IPS-15b (cell line): Measurements from ENCODE around the gene MYO1B.

Experiments used
- H3K27me3 ChIP-seq: one replicate; pipeline ENCODE4 v1.6.1; 2013; ENCODE audit warnings: low read length; ENCODE audit not compliant: control insufficient read depth, insufficient read depth
- H3K36me3 ChIP-seq: one replicate; pipeline ENCODE4 v1.6.1; 2013; ENCODE audit warnings: low read length; ENCODE audit not compliant: control insufficient read depth, insufficient read depth
- H3K4me1 ChIP-seq: one replicate; pipeline ENCODE4 v1.6.1; 2013; ENCODE audit warnings: mild to moderate bottlenecking, low read length; ENCODE audit not compliant: control insufficient read depth, insufficient read depth
- H3K4me3 ChIP-seq: one replicate; pipeline ENCODE4 v1.5.1; 2013; ENCODE audit warnings: low read depth, low read length
- H3K9ac ChIP-seq: one replicate; pipeline ENCODE4 v1.6.1; 2013; ENCODE audit warnings: low read depth, mild to moderate bottlenecking, low read length
- H3K9me3 ChIP-seq: one replicate; pipeline ENCODE4 v1.6.1; 2013; ENCODE audit warnings: mild to moderate bottlenecking, low read length; ENCODE audit not compliant: control insufficient read depth, insufficient read depth

The MYO1B gene

DNA sequence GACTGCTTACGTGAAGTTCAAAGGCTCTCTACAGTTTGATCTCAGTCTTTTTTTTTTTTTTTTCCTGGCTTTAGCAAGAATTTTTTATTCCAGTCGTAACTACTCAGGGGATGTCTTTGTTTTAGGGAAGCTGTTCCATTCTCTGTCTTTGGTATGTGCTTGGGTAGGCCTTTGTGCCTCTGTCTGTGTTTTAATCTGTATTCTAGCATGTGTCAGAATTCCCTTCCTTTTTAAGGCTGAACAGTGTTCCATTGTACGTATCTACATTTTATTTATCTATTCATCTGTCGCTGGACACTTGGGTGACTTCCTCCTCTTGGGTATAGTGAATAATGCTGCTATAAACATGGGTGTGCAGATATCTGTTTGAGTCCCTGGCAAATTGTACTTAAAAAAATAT lies 42.6 kb downstream of the MYO1B start:
- Histone ChIP-seq H3K9ac (no peak overlapping the region), H3K9me3 (no peaks in the 10 kb centered on the region), H3K27me3 (no peaks in the 10 kb centered on the region), H3K4me3 (no peak overlapping the region), H3K36me3 (no peaks in the 10 kb centered on the region), H3K4me1 (peaks cover 4% of the 10 kb centered on the region)

DNA sequence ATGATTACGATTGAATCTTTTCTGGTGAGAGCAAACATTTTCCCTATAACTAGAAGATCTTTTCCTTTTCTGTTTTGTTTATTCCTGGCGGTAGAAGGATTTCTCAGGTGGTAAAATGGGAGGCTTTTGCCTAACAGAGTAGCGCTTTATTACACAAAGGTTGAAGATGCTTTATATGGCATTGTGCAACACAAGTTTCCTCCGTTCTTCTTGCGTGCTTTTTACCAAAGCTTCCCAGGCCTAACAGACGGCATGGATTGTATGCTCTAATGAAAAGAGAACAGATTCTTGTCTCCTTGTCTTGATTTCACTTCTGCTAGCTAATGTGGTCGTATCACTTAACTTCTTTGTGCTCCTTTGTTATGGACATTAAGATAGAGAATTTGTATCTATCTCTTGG lies 43.8 kb downstream of the MYO1B start:
- H3K36me3 ChIP-seq = no peaks in the 10 kb centered on the region

DNA sequence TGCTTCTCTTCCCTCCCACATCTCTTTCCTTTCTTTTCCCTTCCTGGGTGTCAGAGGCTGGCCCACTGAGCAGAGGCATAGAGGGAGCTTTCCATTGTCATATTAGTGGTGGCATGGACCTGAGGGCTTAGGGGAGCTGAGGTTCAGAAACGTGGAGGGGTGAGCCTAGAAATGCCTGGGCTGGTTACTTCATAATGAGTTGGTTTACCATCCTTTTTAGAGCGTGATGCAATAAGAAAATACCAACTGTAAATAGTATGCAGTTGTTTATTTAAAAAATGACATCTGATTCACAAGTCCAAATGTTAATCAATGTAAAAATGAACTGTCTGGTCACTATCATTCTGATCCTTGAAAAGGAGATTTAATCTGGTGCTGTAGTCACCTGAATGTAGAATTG lies 46.3 kb downstream of the MYO1B start:
- H3K9ac ChIP-seq = no peak overlapping the region
- no peak overlapping the region for H3K4me3 ChIP-seq
- H3K36me3 ChIP-seq = no peaks in the 10 kb centered on the region
- H3K27me3 ChIP-seq = no peaks in the 10 kb centered on the region
- no peaks in the 10 kb centered on the region for H3K9me3 ChIP-seq
- H3K4me1 ChIP-seq = peaks cover 4% of the 10 kb centered on the region

More for the DNA sequence above, 43.8 kb downstream of the MYO1B start:
- Histone ChIP-seq H3K27me3 (no peaks in the 10 kb centered on the region), H3K9me3 (no peaks in the 10 kb centered on the region), H3K4me3 (no peak overlapping the region), H3K4me1 (peaks cover 4% of the 10 kb centered on the region), H3K9ac (no peak overlapping the region)

DNA sequence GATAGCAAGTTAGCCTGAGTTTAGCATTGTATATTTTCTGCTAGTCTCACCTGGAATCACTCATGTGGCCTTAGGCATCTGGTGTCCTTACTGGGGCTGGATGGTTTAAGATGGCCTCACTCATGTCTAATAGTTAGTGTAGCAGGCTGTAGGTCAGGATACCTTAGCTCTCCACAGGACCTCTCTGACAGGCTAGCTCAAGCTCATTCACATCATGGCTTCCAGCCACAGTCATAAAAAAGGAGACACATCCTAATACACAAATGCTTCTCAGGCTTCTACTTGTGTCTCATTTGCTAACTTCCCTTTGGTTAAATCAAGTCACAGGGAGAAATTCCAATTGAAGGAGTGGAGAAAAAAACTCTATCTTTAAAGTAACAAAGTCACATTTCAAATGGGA lies 47.7 kb downstream of the MYO1B start:
- Histone ChIP-seq H3K4me3 (no peak overlapping the region), H3K27me3 (no peaks in the 10 kb centered on the region), H3K9ac (no peak overlapping the region), H3K9me3 (no peaks in the 10 kb centered on the region), H3K36me3 (no peaks in the 10 kb centered on the region), H3K4me1 (peaks cover 4% of the 10 kb centered on the region)

DNA sequence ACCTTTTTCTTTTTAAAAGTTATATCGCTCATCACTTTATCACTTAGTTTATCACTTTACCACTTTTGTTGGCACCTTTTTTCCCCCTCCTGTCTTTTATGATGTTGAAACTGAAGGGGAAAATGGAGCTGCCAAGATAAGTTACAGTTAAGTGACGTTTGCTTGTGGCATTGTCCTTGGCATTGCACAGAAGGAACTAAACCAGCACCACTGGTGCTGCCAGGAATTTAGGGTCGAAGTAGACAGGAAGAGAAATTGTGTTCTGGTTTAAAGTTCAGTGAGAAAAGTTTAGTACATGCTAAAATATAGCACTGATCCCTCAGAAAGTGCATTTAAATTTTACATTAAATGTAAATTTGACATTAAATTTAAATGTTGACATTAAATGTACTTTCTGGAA lies 49.9 kb downstream of the MYO1B start:
- H3K9me3 ChIP-seq = no peaks in the 10 kb centered on the region
- no peaks in the 10 kb centered on the region for H3K27me3 ChIP-seq
- peaks cover 4% of the 10 kb centered on the region for H3K4me1 ChIP-seq
- no peak overlapping the region for H3K9ac ChIP-seq
- no peak overlapping the region for H3K4me3 ChIP-seq
- H3K36me3 ChIP-seq = no peaks in the 10 kb centered on the region

DNA sequence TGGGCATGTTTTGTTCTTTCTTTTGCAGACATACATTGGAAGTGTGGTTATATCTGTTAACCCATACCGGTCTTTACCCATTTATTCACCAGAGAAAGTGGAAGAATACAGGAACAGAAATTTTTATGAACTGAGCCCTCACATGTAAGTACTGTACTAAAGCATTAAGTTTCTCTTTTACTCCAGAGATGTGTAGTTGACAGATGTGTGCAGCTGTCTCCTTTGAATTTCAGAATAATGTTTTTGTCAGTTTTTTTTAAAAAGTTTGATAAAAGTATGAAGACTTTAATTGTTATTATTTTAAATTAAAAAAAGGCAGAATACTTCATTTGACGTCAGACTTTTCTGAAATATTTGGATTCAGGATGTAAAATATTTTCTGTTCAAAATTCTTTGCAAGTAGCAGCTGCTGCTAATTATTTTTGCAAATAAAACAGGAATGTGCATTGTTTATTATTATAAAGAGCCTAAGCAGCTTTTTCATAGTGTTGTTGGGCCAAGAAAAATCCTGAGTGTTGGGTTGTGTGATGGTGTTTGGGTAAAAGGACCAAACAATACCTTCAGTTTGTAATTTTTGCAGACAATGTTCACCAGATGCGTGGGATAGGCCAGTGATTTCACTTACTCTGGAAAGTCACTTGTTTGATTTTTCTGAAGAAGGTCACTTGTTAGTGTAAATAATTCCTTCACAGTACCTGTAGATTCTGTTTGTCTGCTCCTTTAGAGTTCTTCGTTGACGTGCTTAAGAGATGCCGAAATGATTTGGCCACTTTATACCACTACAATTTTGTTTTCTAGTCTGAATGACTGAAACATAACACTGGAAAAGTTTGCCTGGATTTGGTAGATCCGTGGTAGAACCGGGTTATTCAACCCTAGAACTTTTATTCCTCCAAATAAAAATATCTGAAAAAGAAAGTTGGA lies 51.1 kb downstream of the MYO1B start:
- no peaks in the 10 kb centered on the region for H3K4me1 ChIP-seq
- no peaks in the 10 kb centered on the region for H3K27me3 ChIP-seq
- no peak overlapping the region for H3K9ac ChIP-seq
- no peaks in the 10 kb centered on the region for H3K9me3 ChIP-seq
- H3K4me3 ChIP-seq = no peak overlapping the region
- H3K36me3 ChIP-seq = no peaks in the 10 kb centered on the region

DNA sequence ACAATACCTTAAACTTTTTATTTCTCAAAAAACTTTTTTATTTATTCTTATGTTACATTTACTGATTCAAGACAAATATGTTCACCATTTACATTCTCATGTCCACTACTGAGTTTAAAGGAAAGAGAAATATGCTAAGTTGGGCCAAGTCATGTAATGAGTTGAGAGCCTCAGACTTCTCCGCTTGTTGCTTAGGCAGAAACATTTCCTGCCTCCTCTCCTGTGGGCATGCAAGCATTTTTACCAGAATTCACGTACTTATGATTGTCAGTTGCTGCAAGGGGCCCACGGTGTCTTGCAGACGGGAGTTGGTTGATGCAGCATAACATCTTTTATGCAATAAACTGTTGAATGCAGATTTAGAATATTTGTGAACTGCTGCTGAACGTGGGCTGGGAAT lies 51.8 kb downstream of the MYO1B start:
- H3K4me3 ChIP-seq = no peak overlapping the region
- no peak overlapping the region for H3K9ac ChIP-seq
- no peaks in the 10 kb centered on the region for H3K36me3 ChIP-seq
- no peaks in the 10 kb centered on the region for H3K27me3 ChIP-seq
- H3K9me3 ChIP-seq = no peaks in the 10 kb centered on the region
- no peaks in the 10 kb centered on the region for H3K4me1 ChIP-seq

DNA sequence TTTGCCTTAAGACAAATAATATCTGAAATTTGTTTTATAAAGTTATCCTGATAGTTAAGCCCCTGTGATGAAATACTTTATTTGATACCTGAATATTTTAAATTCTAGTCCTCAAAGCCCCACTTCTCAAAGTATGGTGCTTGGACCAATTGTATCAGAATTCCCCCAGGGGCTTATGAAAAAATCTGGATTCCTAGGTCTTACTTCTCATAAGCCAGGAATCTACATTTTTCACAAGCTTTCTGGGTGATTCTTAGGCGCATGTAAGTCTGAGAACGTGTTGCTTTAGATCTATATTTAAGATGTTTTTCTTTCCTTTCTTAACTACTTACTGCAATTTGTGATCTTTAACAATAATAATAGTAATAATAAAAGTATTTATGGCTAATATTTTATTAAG lies 53.1 kb downstream of the MYO1B start:
- H3K27me3 ChIP-seq = no peaks in the 10 kb centered on the region
- H3K4me1 ChIP-seq = no peaks in the 10 kb centered on the region

DNA sequence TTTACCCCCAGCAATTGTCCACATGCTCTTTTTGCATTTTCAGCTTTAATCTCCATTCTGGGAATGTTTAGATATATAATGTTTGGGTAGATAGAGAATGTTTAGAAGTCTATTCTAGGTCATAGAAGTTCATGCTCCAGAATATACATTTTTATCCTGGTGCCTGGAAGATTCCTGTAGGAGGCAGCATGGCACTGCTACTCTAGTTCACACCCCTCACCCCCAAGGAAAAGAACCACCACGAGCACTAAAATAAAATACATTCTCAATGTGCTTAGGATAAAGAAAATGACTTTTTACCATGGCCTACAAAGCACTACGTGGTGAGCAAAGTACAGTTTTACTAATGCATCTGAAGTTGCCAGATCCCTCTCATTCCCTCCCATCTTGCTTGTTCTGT lies 53.8 kb downstream of the MYO1B start:
- Histone ChIP-seq H3K9me3 (no peaks in the 10 kb centered on the region), H3K36me3 (no peaks in the 10 kb centered on the region), H3K9ac (no peak overlapping the region), H3K4me1 (no peaks in the 10 kb centered on the region), H3K27me3 (no peaks in the 10 kb centered on the region), H3K4me3 (no peak overlapping the region)

More for the DNA sequence above, 53.1 kb downstream of the MYO1B start:
- Histone ChIP-seq H3K9me3 (no peaks in the 10 kb centered on the region), H3K4me3 (no peak overlapping the region), H3K36me3 (no peaks in the 10 kb centered on the region), H3K9ac (no peak overlapping the region)

DNA sequence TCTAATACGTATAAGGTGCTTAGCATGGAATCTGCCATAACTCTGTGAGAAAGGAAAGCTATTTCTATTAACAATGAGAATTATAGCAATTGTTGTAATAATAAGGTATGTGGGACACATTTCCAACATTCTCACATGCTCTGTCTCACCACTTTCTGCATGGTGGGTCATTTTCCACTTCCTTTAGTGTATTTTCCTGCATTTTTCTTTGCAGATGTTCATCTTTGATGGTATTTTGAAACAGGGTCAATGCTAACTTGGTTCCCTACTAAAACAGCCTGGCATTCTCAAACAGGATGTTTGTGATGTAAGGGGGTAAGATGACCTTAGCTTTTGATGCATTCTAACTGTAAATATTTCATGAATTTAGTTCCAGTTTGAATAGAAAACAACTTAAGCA lies 54.7 kb downstream of the MYO1B start:
- Histone ChIP-seq H3K27me3 (no peaks in the 10 kb centered on the region), H3K4me1 (no peaks in the 10 kb centered on the region), H3K9ac (no peak overlapping the region), H3K36me3 (no peaks in the 10 kb centered on the region), H3K9me3 (no peaks in the 10 kb centered on the region), H3K4me3 (no peak overlapping the region)

DNA sequence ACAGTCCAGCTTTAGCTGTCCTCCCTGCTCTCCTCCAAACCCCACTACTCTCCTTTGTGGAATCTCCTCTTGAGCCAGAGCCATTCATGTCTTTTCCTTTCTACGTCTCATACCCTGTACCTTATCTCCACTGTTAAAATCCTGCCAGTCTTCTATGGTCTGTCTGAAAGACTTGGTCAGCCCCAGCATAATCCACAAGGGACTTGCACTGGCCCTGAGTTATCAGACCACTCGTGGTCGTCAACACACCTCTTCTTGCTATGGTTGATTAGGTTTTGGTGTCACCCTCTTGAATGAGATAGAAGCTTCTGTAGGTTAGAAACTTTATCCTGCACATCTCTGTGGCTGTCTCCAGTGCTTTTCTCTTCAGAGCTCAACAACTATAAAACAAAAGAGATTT lies 56.8 kb downstream of the MYO1B start:
- H3K27me3 ChIP-seq = no peaks in the 10 kb centered on the region
- no peak overlapping the region for H3K9ac ChIP-seq
- no peak overlapping the region for H3K4me3 ChIP-seq
- no peaks in the 10 kb centered on the region for H3K36me3 ChIP-seq
- H3K4me1 ChIP-seq = no peaks in the 10 kb centered on the region
- H3K9me3 ChIP-seq = no peaks in the 10 kb centered on the region

DNA sequence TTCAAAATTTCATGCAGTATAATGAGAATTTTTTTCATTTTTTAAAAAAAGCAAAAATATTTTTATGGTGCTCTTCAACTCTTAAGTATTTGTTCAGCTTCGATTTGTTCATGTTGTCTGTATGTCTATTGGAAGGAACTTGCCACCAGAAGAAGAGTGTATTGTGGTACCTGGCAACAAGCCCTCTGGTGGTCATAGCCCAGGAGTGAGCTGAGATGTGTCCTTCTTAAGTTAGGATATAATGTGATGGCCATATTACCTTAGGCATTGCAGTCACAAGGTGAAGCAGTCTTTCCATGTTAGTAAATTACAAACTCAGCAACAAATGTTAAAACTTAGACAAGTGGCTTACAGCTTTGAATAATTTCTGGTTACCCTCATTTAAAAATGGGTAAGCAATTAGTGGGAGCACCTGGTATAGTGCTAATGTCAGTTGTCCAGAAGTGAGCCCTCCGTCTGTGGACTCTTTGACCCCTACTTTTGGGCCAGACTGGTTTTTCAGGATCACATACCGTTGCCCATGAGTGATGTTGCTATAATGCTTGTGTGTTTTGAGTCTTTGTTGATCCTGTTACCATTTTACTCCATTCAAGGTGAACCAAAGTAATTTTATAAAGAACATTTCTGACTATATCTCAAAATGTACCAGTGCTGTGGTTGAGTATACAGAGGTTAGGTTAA lies 57.4 kb downstream of the MYO1B start:
- Histone ChIP-seq H3K9me3 (no peaks in the 10 kb centered on the region), H3K36me3 (no peaks in the 10 kb centered on the region), H3K4me3 (no peak overlapping the region), H3K9ac (no peak overlapping the region), H3K4me1 (no peaks in the 10 kb centered on the region), H3K27me3 (no peaks in the 10 kb centered on the region)
